ENCODE results near the gene KRT82. TPM values are rescaled to one million over a fixed set of nuclear protein-coding genes. Genes with fewer than 3 reads are reported as not detected.

KRT82 gene
- polyA plus RNA-seq, 1 of the 3 experiments (the other 2 are of a cell fraction) = not detected

- TF ChIP-seq MAX (IDR thresholded peaks at IDR 0.05; ENCODE audit: low read depth) (no peak), FOXM1 (IDR thresholded peaks at IDR 0.05; ENCODE audit: low read depth) (no peak), REST (IDR thresholded peaks at IDR 0.05; ENCODE audit: low read depth, low read length) (no peak)
Observed at GRCh38 chr12:52402873-52403540, 3.1 kb downstream of the KRT82 start (continued).

- DNase-seq = no peak
- no peaks in the 10 kb centered on the region for H3K9me3 ChIP-seq
- H3K27ac ChIP-seq (ENCODE audit: low read depth in 2 of 2, low read length in 1 of 2) = no peak overlapping the region
- H3K4me3 ChIP-seq (ENCODE audit: low read depth in 2 of 2, low read length in 1 of 2) = no peak overlapping the region
- WGBS (ENCODE audit: low lambda C conversion rate) = 62% methylated on average over 2 of the region's 2 CpGs
- no peaks in the 10 kb centered on the region for H3F3A ChIP-seq (replicated peaks; ENCODE audit: insufficient read depth)
- no peaks in the 10 kb centered on the region for H3K36me3 ChIP-seq (replicated peaks in 1 of 2; ENCODE audit: control insufficient read depth in 1 of 2, insufficient read depth in 2 of 2, low read length in 1 of 2)
- H3K4me2 ChIP-seq = no peak overlapping the region
- H3K9ac ChIP-seq = no peak overlapping the region
- TF ChIP-seq RAD21 (IDR thresholded peaks at IDR 0.05; ENCODE audit: low read length) (no peak), FOXJ3 (CRISPR knock-in tag; IDR thresholded peaks at IDR 0.05) (no peak), NRF1 (IDR thresholded peaks at IDR 0.05; ENCODE audit: low read depth, low read length) (no peak), GABPA (IDR thresholded peaks at IDR 0.05; ENCODE audit: low read depth) (no peak)
- H2AFZ ChIP-seq (ENCODE audit: low read depth) = no peak overlapping the region
- H3K79me2 ChIP-seq (ENCODE audit: insufficient read depth) = no peaks in the 10 kb centered on the region
- peaks cover 40% of the 10 kb centered on the region for H3K27me3 ChIP-seq (ENCODE audit: insufficient read depth)
- ChIA-PET CTCF (interaction anchor here (1.1 to 2.2 kb wide), 3 partner anchors 11 to 477 kb away, joined by 3 to 8 read pairs (median 3); no protein-coding TSS in a partner anchor), POLR2A (no interaction called here)
- no peaks in the 10 kb centered on the region for H3K4me1 ChIP-seq (ENCODE audit: control insufficient read depth in 1 of 2, insufficient read depth in 2 of 2, low read depth in 1 of 2, low read length in 1 of 2)
- no peaks in the 10 kb centered on the region for H3K9me2 ChIP-seq
- H4K20me1 ChIP-seq (ENCODE audit: insufficient read depth) = no peaks in the 10 kb centered on the region
Observed at GRCh38 chr12:52402377-52402776, 3.8 kb downstream of the KRT82 start.

GRCh38 chr12:52401926-52402325, 4.2 kb downstream of the KRT82 start:
- WGBS (ENCODE audit: low lambda C conversion rate) = 19% methylated on average over 4 of the region's 4 CpGs
- TF ChIP-seq REST (IDR thresholded peaks at IDR 0.05; ENCODE audit: low read depth, low read length) = no peak
- Histone ChIP-seq H3K4me1 (ENCODE audit: control insufficient read depth in 1 of 2, insufficient read depth in 2 of 2, low read depth in 1 of 2, low read length in 1 of 2) (no peaks in the 10 kb centered on the region), H3K9me2 (no peaks in the 10 kb centered on the region), H3K27ac (ENCODE audit: low read depth in 2 of 2, low read length in 1 of 2) (no peak overlapping the region), H4K20me1 (ENCODE audit: insufficient read depth) (no peaks in the 10 kb centered on the region), H3K9ac (no peak overlapping the region), H3K4me2 (no peak overlapping the region), H2AFZ (ENCODE audit: low read depth) (no peak overlapping the region), H3K36me3 (replicated peaks in 1 of 2; ENCODE audit: control insufficient read depth in 1 of 2, insufficient read depth in 2 of 2, low read length in 1 of 2) (no peaks in the 10 kb centered on the region), H3K4me3 (ENCODE audit: low read depth in 2 of 2, low read length in 1 of 2) (no peak overlapping the region), H3K9me3 (no peaks in the 10 kb centered on the region), H3K27me3 (ENCODE audit: insufficient read depth) (peaks cover 42% of the 10 kb centered on the region), H3F3A (replicated peaks; ENCODE audit: insufficient read depth) (no peaks in the 10 kb centered on the region), H3K79me2 (ENCODE audit: insufficient read depth) (no peaks in the 10 kb centered on the region)
- no peak for DNase-seq
- ChIA-PET CTCF (interaction anchor here (1.1 to 2.2 kb wide), 3 partner anchors 11 to 478 kb away, joined by 3 to 8 read pairs (median 3); no protein-coding TSS in a partner anchor), POLR2A (no interaction called here)

All from SK-N-SH (cell line).